HCT116 (cell line): ENCODE data around the gene PTPRF.

Experiments
- EGR1 ChIP-seq: IDR thresholded peaks from 2 replicates; pipeline ENCODE4 v1.6.1; 2012; ENCODE audit warnings: low read depth
- FOSL1 ChIP-seq: IDR thresholded peaks from 2 replicates; pipeline ENCODE4 v1.6.1; 2012; ENCODE audit warnings: low read depth
- POLR2A ChIP-seq: IDR thresholded peaks from 2 replicates; pipeline ENCODE4 v1.7.0; 2011; ENCODE audit warnings: borderline replicate concordance; ENCODE audit not compliant: insufficient read depth, insufficient read length; ENCODE audit errors: extremely low read depth
- POLR2AphosphoS5 ChIP-seq: IDR thresholded peaks from 2 replicates; pipeline ENCODE4 v1.6.1; 2011; ENCODE audit warnings: mild to moderate bottlenecking, low read depth, low read length, moderate library complexity
- RAD21 ChIP-seq: IDR thresholded peaks from 2 replicates; pipeline ENCODE4 v1.6.1; 2012; ENCODE audit warnings: low read depth, mild to moderate bottlenecking
- SIN3A ChIP-seq: IDR thresholded peaks from 2 replicates; pipeline ENCODE4 v1.6.1; 2012; ENCODE audit warnings: low read depth
- TF ChIP-seq, protein P1 (sequence below), 3 experiments: fragments of 200-600 bp in 1 of 3; sonication (generic) in 1 of 3; IDR thresholded peaks in 2 of 3; conservative IDR thresholded peaks in 1 of 3; 2 replicates each; pipeline ENCODE4 v1.5.1; 2012 to 2017; ENCODE audit warnings: low read depth in 2 of 3, low read length in 2 of 3, antibody characterized with exemption in 1 of 3, borderline replicate concordance in 1 of 3, control low read depth in 1 of 3, mild to moderate bottlenecking in 1 of 3, mixed read lengths in 1 of 3, mixed run types in 1 of 3, moderate library complexity in 1 of 3; ENCODE audit not compliant: insufficient read depth in 1 of 3
- TF ChIP-seq, protein P2 (sequence below): IDR thresholded peaks from 2 replicates; pipeline ENCODE4 v1.6.1; 2012

DNA sequence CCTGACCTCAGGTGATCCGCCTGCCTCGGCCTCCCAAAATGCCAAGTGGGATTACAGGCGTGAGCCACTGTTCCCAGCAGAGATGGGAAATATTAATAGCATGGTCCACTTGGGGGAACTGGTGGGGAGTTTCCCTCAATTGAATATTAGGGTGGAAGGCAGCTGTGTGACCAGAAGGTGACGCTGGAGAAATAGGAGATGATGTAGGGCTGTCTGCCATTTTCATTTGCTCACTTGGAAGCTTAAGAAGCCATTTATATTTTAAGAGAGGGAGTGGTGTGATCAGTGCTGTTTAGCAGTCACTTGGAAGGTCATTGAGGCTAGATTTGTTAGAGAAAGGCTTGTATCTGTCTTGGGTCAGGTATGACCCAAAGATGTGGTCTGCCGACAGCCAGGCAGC lies 139.2 kb downstream of the PTPRF start:
- TF ChIP-seq POLR2AphosphoS5 (no peak), SIN3A (no peak), RAD21 (no peak), FOSL1 (no peak), POLR2A (no peak), EGR1 (no peak)
- TF ChIP-seq, protein P1, sequence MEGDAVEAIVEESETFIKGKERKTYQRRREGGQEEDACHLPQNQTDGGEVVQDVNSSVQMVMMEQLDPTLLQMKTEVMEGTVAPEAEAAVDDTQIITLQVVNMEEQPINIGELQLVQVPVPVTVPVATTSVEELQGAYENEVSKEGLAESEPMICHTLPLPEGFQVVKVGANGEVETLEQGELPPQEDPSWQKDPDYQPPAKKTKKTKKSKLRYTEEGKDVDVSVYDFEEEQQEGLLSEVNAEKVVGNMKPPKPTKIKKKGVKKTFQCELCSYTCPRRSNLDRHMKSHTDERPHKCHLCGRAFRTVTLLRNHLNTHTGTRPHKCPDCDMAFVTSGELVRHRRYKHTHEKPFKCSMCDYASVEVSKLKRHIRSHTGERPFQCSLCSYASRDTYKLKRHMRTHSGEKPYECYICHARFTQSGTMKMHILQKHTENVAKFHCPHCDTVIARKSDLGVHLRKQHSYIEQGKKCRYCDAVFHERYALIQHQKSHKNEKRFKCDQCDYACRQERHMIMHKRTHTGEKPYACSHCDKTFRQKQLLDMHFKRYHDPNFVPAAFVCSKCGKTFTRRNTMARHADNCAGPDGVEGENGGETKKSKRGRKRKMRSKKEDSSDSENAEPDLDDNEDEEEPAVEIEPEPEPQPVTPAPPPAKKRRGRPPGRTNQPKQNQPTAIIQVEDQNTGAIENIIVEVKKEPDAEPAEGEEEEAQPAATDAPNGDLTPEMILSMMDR (IDR thresholded peaks at IDR 0.05 in 2 of 3, conservative IDR thresholded peaks at IDR 0.05 in 1 of 3; ENCODE audit: borderline replicate concordance in 1 of 3, insufficient read depth in 1 of 3, low read depth in 2 of 3, low read length in 2 of 3) = no peak
- TF ChIP-seq, protein P2, sequence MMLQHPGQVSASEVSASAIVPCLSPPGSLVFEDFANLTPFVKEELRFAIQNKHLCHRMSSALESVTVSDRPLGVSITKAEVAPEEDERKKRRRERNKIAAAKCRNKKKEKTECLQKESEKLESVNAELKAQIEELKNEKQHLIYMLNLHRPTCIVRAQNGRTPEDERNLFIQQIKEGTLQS = no peak
